Heart left ventricle (tissue), 16 donors: ENCODE measurements around the gene MDFIC2. TPM values are rescaled to one million over a fixed set of nuclear protein-coding genes. Genes with fewer than 3 reads are reported as not detected.

Experiments used
- ATAC-seq, 4 donors: fragments of 200-7000 bp; cut with Tn5 transposase; one replicate each; pipeline ENCODE4 v1.9.1; 2020 to 2022; ENCODE audit warnings: moderate library complexity in 4 of 4, mild to moderate bottlenecking in 3 of 4, moderate number of reproducible peaks in 1 of 4
- DNase-seq, 5 donors: peaks; one replicate each; pipeline ENCODE4 v3.0.0-alpha.2; 2020
- H3K27ac ChIP-seq, 12 donors: fragments of 200-600 bp; sonication (generic) in 4 of 12; one replicate each; pipeline versions ENCODE4 v1.5.0 to v1.8.0; 2016 to 2022; ENCODE audit warnings: mild to moderate bottlenecking in 2 of 12
- H3K27me3 ChIP-seq, 9 donors: fragments of 200-600 bp; sonication (generic) in 2 of 9; one replicate each; pipeline versions ENCODE4 v1.5.1 to v1.8.0; 2016 to 2022; ENCODE audit warnings: mild to moderate bottlenecking in 3 of 9
- H3K36me3 ChIP-seq, 9 donors: fragments of 200-600 bp; sonication (generic) in 2 of 9; one replicate each; pipeline versions ENCODE4 v1.5.0 to v1.8.0; 2018 to 2022; ENCODE audit warnings: mild to moderate bottlenecking in 2 of 9
- H3K4me1 ChIP-seq, 12 donors: fragments of 200-600 bp; sonication (generic) in 4 of 12; one replicate each; pipeline versions ENCODE4 v1.5.0 to v1.8.0; 2016 to 2022; ENCODE audit warnings: mild to moderate bottlenecking in 3 of 12
- H3K4me3 ChIP-seq, 12 donors: fragments of 200-600 bp; sonication (generic) in 4 of 12; one replicate each; pipeline versions ENCODE4 v1.5.0 to v1.8.0; 2017 to 2022; ENCODE audit warnings: mild to moderate bottlenecking in 9 of 12, moderate library complexity in 4 of 12
- H3K9me3 ChIP-seq, 12 donors: fragments of 200-600 bp; sonication (generic) in 4 of 12; one replicate each; pipeline versions ENCODE4 v1.5.0 to v1.8.0; 2016 to 2022; ENCODE audit warnings: mild to moderate bottlenecking in 1 of 12
- CTCF ChIP-seq, 12 donors: fragments of 200-600 bp; sonication (generic) in 4 of 12; IDR thresholded peaks; one replicate each; pipeline versions ENCODE4 v1.5.0 to v1.8.0; 2018 to 2022; ENCODE audit warnings: antibody characterized with exemption in 12 of 12, mild to moderate bottlenecking in 5 of 12
- POLR2A ChIP-seq, 2 donors: fragments of 450-650 bp; IDR thresholded peaks; one replicate each; pipeline ENCODE4 v1.6.1; 2017; ENCODE audit warnings: antibody characterized with exemption in 2 of 2, mild to moderate bottlenecking in 2 of 2, moderate library complexity in 2 of 2
- WGBS, 4 donors: extraction: QIAGEN DNeasy Blood & Tissue Kit in 2 of 4; methylation state at CpG; one replicate each; pipeline versions ENCODE4 v1.1.5 to v1.1.7; 2013 to 2018; 5-methylcytosine and 5-hydroxymethylcytosine counted together
- intact Hi-C, 10 donors: fragments of 100-400 bp; cut with DNase I; formaldehyde crosslinking; loops; one replicate each; pipeline versions ENCODE4 v1.11.1 to v1.14.2; 2022
- polyA plus RNA-seq, 2 donors: library from polyadenylated mRNA; stranded (reverse); fragments of 200-250 nt; gene quantifications; one replicate each; pipeline ENCODE4 v1.2.3, GENCODE V29; 2013
- total RNA-seq, 9 donors: library from RNA; depleted of rRNA in 2 of 9; stranded (reverse); fragments of >200 nt in 2 of 9; fragmentation: NEBNext Ultra II Directional in 3 of 9; extraction: Animal tissue kit (Norgen Biotek cat#: 25700) in 3 of 9; gene quantifications; one replicate each; pipeline versions ENCODE4 v1.1.0 to v1.2.4, GENCODE V29; 2016 to 2023
- donor health status: ischemic (EF 13 %, LVEDD 7.1; RV severe dilation, severe dysfunction).
- donor health status: healthy with polysubstance abuse.
- donor health status: DM: no; HTN: yes; CAD: no.
- donor health status: DM: no; HTN: no; CAD: no.
- donor health status: ischemic (EF 25% LVEDD 6.9; RV normal size, moderate dysfunction).
- donor health status: ischemic (EF 25% LVEDD 5.7; RV mildly dilated, moderate dysfunction).
- donor health status: healthy.
- donor health status: DM: yes; HTN: yes; CAD: no.
- donor health status: ischemic (EF 35%, LVEDD 5.7; RV mildly dilated, moderate dysfunction).
- donor health status: nonischemic (EF 11% LVEDD 7.7; RV severe dilation, severe dysfunction).
- donor health status: DM: yes; HTN: yes; CAD: no.
- donor health status: PGD.
- donor health status: ischemic (EF 29% LVEDD 5.4; RV normal size, mild dysfunction).
- donor health status: nonischemic (EF 23%, LVEDD 6.1; RV moderate dilation, normal function).

The MDFIC2 gene
- total and polyA plus RNA-seq, 11 donors = not detected

GRCh38 chr3:70261283-70261682, 51.2 kb downstream of the MDFIC2 start:
- TF ChIP-seq CTCF (IDR thresholded peaks at IDR 0.05) (no peak), POLR2A (IDR thresholded peaks at IDR 0.05) (no peak)
- no peaks in the 10 kb centered on the region for H3K27me3 ChIP-seq
- 69 to 85% (median 82%) methylated on average over 1 of the region's 1 CpG for WGBS, 4 donors
- peaks cover 0 to 6% (median 0%) of the 10 kb centered on the region in 12 donors for H3K4me1 ChIP-seq
- intact Hi-C loops = no loop called here
- DNase-seq (no peak), ATAC-seq (no peak)
- H3K4me3 ChIP-seq = no peak overlapping the region
- no peaks in the 10 kb centered on the region for H3K36me3 ChIP-seq
- no peaks in the 10 kb centered on the region for H3K9me3 ChIP-seq
- no peak overlapping the region for H3K27ac ChIP-seq

GRCh38 chr3:70256566-70256965, 55.9 kb downstream of the MDFIC2 start:
- no peak for ATAC-seq
- no peaks in the 10 kb centered on the region for H3K36me3 ChIP-seq
- TF ChIP-seq CTCF (IDR thresholded peaks at IDR 0.05) (no peak), POLR2A (IDR thresholded peaks at IDR 0.05) (no peak)
- WGBS, 4 donors = 69 to 80% (median 73%) methylated on average over 1 of the region's 1 CpG
- peaks cover 0 to 4% (median 0%) of the 10 kb centered on the region in 9 donors for H3K27me3 ChIP-seq
- H3K4me1 ChIP-seq = no peaks in the 10 kb centered on the region
- intact Hi-C loops = no loop called here
- H3K4me3 ChIP-seq = no peak overlapping the region
- H3K27ac ChIP-seq = no peak overlapping the region
- no peak for DNase-seq
- no peaks in the 10 kb centered on the region for H3K9me3 ChIP-seq

GRCh38 chr3:70250492-70250891, 61.9 kb downstream of the MDFIC2 start:
- Histone ChIP-seq H3K36me3 (no peaks in the 10 kb centered on the region), H3K4me3 (no peak overlapping the region), H3K4me1 (no peaks in the 10 kb centered on the region), H3K27me3 (peaks cover 0 to 4% (median 0%) of the 10 kb centered on the region in 9 donors), H3K27ac (peak overlapping the region in 2 of 12 donors; percentile 16 to 43), H3K9me3 (peaks cover 0 to 3% (median 0%) of the 10 kb centered on the region in 12 donors)
- intact Hi-C loops = no loop called here
- WGBS, 4 donors = 60 to 77% (median 67%) methylated on average over 3 of the region's 3 CpGs
- TF ChIP-seq CTCF (IDR thresholded peaks at IDR 0.05) (no peak), POLR2A (IDR thresholded peaks at IDR 0.05) (no peak)
- ATAC-seq (no peak), DNase-seq (no peak)

- TF ChIP-seq POLR2A (IDR thresholded peaks at IDR 0.05) = no peak
- TF ChIP-seq CTCF (IDR thresholded peaks at IDR 0.05) = no peak
- ATAC-seq (no peak), DNase-seq (peak in 1 of 5 donors; percentile 19)
- WGBS, 4 donors = 63 to 75% (median 70%) methylated on average over 7 of the region's 7 CpGs
- peak overlapping the region in 3 of 12 donors; percentile 22 to 65 (median 43) for H3K27ac ChIP-seq
- H3K4me1 ChIP-seq = no peaks in the 10 kb centered on the region
- H3K27me3 ChIP-seq = peaks cover 0 to 4% (median 0%) of the 10 kb centered on the region in 9 donors
- intact Hi-C loops = no loop called here
- H3K4me3 ChIP-seq = no peak overlapping the region
- peaks cover 0 to 3% (median 0%) of the 10 kb centered on the region in 12 donors for H3K9me3 ChIP-seq
- no peaks in the 10 kb centered on the region for H3K36me3 ChIP-seq
These were observed 62.8 kb downstream of the MDFIC2 start for GRCh38 chr3:70249509-70250160.
